ENCODE data around the gene CEP85L.

Gene CEP85L

GRCh38 chr6:118530942-118531341, 120.4 kb downstream of the CEP85L start:
- no peak for DNase-seq (ENCODE audit: low read depth)
- Histone ChIP-seq H3K27me3 (replicated peaks; ENCODE audit: control insufficient read depth, insufficient read depth, low read length) (no peaks in the 10 kb centered on the region), H3K9ac (ENCODE audit: low read length) (no peak overlapping the region), H3K9me3 (ENCODE audit: control insufficient read depth, low read length) (peaks cover 3% of the 10 kb centered on the region), H3K4me3 (ENCODE audit: low read length) (no peak overlapping the region), H3K36me3 (ENCODE audit: control insufficient read depth, insufficient read depth, low read length, severe bottlenecking) (no peaks in the 10 kb centered on the region), H3K4me1 (ENCODE audit: control insufficient read depth, insufficient read depth, low read length) (peaks cover 16% of the 10 kb centered on the region)

GRCh38 chr6:118529756-118530155, 121.6 kb downstream of the CEP85L start:
- peak; percentile 52 for DNase-seq (ENCODE audit: low read depth)
- Histone ChIP-seq H3K4me3 (ENCODE audit: low read length) (no peak overlapping the region), H3K9me3 (ENCODE audit: control insufficient read depth, low read length) (peaks cover 3% of the 10 kb centered on the region), H3K9ac (ENCODE audit: low read length) (no peak overlapping the region), H3K36me3 (ENCODE audit: control insufficient read depth, insufficient read depth, low read length, severe bottlenecking) (no peaks in the 10 kb centered on the region), H3K27me3 (replicated peaks; ENCODE audit: control insufficient read depth, insufficient read depth, low read length) (no peaks in the 10 kb centered on the region), H3K4me1 (ENCODE audit: control insufficient read depth, insufficient read depth, low read length) (peaks cover 20% of the 10 kb centered on the region)

GRCh38 chr6:118528129-118528528, 123.3 kb downstream of the CEP85L start:
- H3K4me3 ChIP-seq (ENCODE audit: low read length) = no peak overlapping the region
- DNase-seq (ENCODE audit: low read depth) = peak; percentile 24
- H3K9me3 ChIP-seq (ENCODE audit: control insufficient read depth, low read length) = peaks cover 3% of the 10 kb centered on the region
- peaks cover 20% of the 10 kb centered on the region for H3K4me1 ChIP-seq (ENCODE audit: control insufficient read depth, insufficient read depth, low read length)
- no peaks in the 10 kb centered on the region for H3K27me3 ChIP-seq (replicated peaks; ENCODE audit: control insufficient read depth, insufficient read depth, low read length)
- no peaks in the 10 kb centered on the region for H3K36me3 ChIP-seq (ENCODE audit: control insufficient read depth, insufficient read depth, low read length, severe bottlenecking)
- no peak overlapping the region for H3K9ac ChIP-seq (ENCODE audit: low read length)

- Histone ChIP-seq H3K9ac (ENCODE audit: low read length) (no peak overlapping the region), H3K27me3 (replicated peaks; ENCODE audit: control insufficient read depth, insufficient read depth, low read length) (no peaks in the 10 kb centered on the region), H3K4me1 (ENCODE audit: control insufficient read depth, insufficient read depth, low read length) (peaks cover 20% of the 10 kb centered on the region), H3K9me3 (ENCODE audit: control insufficient read depth, low read length) (peaks cover 3% of the 10 kb centered on the region), H3K4me3 (ENCODE audit: low read length) (no peak overlapping the region), H3K36me3 (ENCODE audit: control insufficient read depth, insufficient read depth, low read length, severe bottlenecking) (no peaks in the 10 kb centered on the region)
- no peak for DNase-seq (ENCODE audit: low read depth)
Observed at GRCh38 chr6:118525913-118526780, 125.2 kb downstream of the CEP85L start.

GRCh38 chr6:118524686-118525085, 126.7 kb downstream of the CEP85L start:
- Histone ChIP-seq H3K27me3 (replicated peaks; ENCODE audit: control insufficient read depth, insufficient read depth, low read length) (no peaks in the 10 kb centered on the region), H3K4me3 (ENCODE audit: low read length) (no peak overlapping the region), H3K9ac (ENCODE audit: low read length) (no peak overlapping the region), H3K36me3 (ENCODE audit: control insufficient read depth, insufficient read depth, low read length, severe bottlenecking) (no peaks in the 10 kb centered on the region), H3K9me3 (ENCODE audit: control insufficient read depth, low read length) (no peaks in the 10 kb centered on the region), H3K4me1 (ENCODE audit: control insufficient read depth, insufficient read depth, low read length) (peaks cover 20% of the 10 kb centered on the region)
- no peak for DNase-seq (ENCODE audit: low read depth)

- H3K4me1 ChIP-seq (ENCODE audit: control insufficient read depth, insufficient read depth, low read length) = peaks cover 17% of the 10 kb centered on the region
- DNase-seq (ENCODE audit: low read depth) = no peak
- no peaks in the 10 kb centered on the region for H3K27me3 ChIP-seq (replicated peaks; ENCODE audit: control insufficient read depth, insufficient read depth, low read length)
- no peak overlapping the region for H3K9ac ChIP-seq (ENCODE audit: low read length)
- H3K4me3 ChIP-seq (ENCODE audit: low read length) = no peak overlapping the region
- no peaks in the 10 kb centered on the region for H3K36me3 ChIP-seq (ENCODE audit: control insufficient read depth, insufficient read depth, low read length, severe bottlenecking)
- no peaks in the 10 kb centered on the region for H3K9me3 ChIP-seq (ENCODE audit: control insufficient read depth, low read length)
Observed at GRCh38 chr6:118523216-118523615, 128.2 kb downstream of the CEP85L start.

GRCh38 chr6:118522422-118522821, 129.0 kb downstream of the CEP85L start:
- no peak for DNase-seq (ENCODE audit: low read depth)

GRCh38 chr6:118514689-118515088, 136.7 kb downstream of the CEP85L start:
- Histone ChIP-seq H3K36me3 (ENCODE audit: control insufficient read depth, insufficient read depth, low read length, severe bottlenecking) (no peaks in the 10 kb centered on the region), H3K9ac (ENCODE audit: low read length) (no peak overlapping the region), H3K4me1 (ENCODE audit: control insufficient read depth, insufficient read depth, low read length) (peaks cover 8% of the 10 kb centered on the region), H3K27me3 (replicated peaks; ENCODE audit: control insufficient read depth, insufficient read depth, low read length) (no peaks in the 10 kb centered on the region), H3K9me3 (ENCODE audit: control insufficient read depth, low read length) (no peaks in the 10 kb centered on the region), H3K4me3 (ENCODE audit: low read length) (no peak overlapping the region)
- no peak for DNase-seq (ENCODE audit: low read depth)

More at GRCh38 chr6:118522422-118522821, 129.0 kb downstream of the CEP85L start:
- H3K9me3 ChIP-seq (ENCODE audit: control insufficient read depth, low read length) = no peaks in the 10 kb centered on the region
- H3K27me3 ChIP-seq (replicated peaks; ENCODE audit: control insufficient read depth, insufficient read depth, low read length) = no peaks in the 10 kb centered on the region
- no peak overlapping the region for H3K4me3 ChIP-seq (ENCODE audit: low read length)
- H3K4me1 ChIP-seq (ENCODE audit: control insufficient read depth, insufficient read depth, low read length) = peaks cover 11% of the 10 kb centered on the region
- H3K9ac ChIP-seq (ENCODE audit: low read length) = no peak overlapping the region
- H3K36me3 ChIP-seq (ENCODE audit: control insufficient read depth, insufficient read depth, low read length, severe bottlenecking) = no peaks in the 10 kb centered on the region

GRCh38 chr6:118511930-118512715, 139.3 kb downstream of the CEP85L start:
- no peaks in the 10 kb centered on the region for H3K9me3 ChIP-seq (ENCODE audit: control insufficient read depth, low read length)
- no peak overlapping the region for H3K4me3 ChIP-seq (ENCODE audit: low read length)
- H3K9ac ChIP-seq (ENCODE audit: low read length) = no peak overlapping the region
- H3K36me3 ChIP-seq (ENCODE audit: control insufficient read depth, insufficient read depth, low read length, severe bottlenecking) = no peaks in the 10 kb centered on the region
- no peaks in the 10 kb centered on the region for H3K27me3 ChIP-seq (replicated peaks; ENCODE audit: control insufficient read depth, insufficient read depth, low read length)
- no peak for DNase-seq (ENCODE audit: low read depth)
- peaks cover 8% of the 10 kb centered on the region for H3K4me1 ChIP-seq (ENCODE audit: control insufficient read depth, insufficient read depth, low read length)

GRCh38 chr6:118509009-118509617, 142.3 kb downstream of the CEP85L start:
- no peaks in the 10 kb centered on the region for H3K27me3 ChIP-seq (replicated peaks; ENCODE audit: control insufficient read depth, insufficient read depth, low read length)
- peaks cover 8% of the 10 kb centered on the region for H3K4me1 ChIP-seq (ENCODE audit: control insufficient read depth, insufficient read depth, low read length)
- H3K9ac ChIP-seq (ENCODE audit: low read length) = no peak overlapping the region
- DNase-seq (ENCODE audit: low read depth) = peak; percentile 70
- no peak overlapping the region for H3K4me3 ChIP-seq (ENCODE audit: low read length)
- no peaks in the 10 kb centered on the region for H3K36me3 ChIP-seq (ENCODE audit: control insufficient read depth, insufficient read depth, low read length, severe bottlenecking)
- no peaks in the 10 kb centered on the region for H3K9me3 ChIP-seq (ENCODE audit: control insufficient read depth, low read length)

- DNase-seq (ENCODE audit: low read depth) = no peak
- no peak overlapping the region for H3K4me3 ChIP-seq (ENCODE audit: low read length)
- no peak overlapping the region for H3K9ac ChIP-seq (ENCODE audit: low read length)
- H3K27me3 ChIP-seq (replicated peaks; ENCODE audit: control insufficient read depth, insufficient read depth, low read length) = no peaks in the 10 kb centered on the region
- no peaks in the 10 kb centered on the region for H3K9me3 ChIP-seq (ENCODE audit: control insufficient read depth, low read length)
- peaks cover 7% of the 10 kb centered on the region for H3K4me1 ChIP-seq (ENCODE audit: control insufficient read depth, insufficient read depth, low read length)
- no peaks in the 10 kb centered on the region for H3K36me3 ChIP-seq (ENCODE audit: control insufficient read depth, insufficient read depth, low read length, severe bottlenecking)
Observed at GRCh38 chr6:118507636-118508035, 143.8 kb downstream of the CEP85L start.
